ENCODE results near the gene OR2A25.
A peak's percentile ranks its signal among the peaks of the same experiment; 100 is the strongest.

Gene OR2A25, protein sequence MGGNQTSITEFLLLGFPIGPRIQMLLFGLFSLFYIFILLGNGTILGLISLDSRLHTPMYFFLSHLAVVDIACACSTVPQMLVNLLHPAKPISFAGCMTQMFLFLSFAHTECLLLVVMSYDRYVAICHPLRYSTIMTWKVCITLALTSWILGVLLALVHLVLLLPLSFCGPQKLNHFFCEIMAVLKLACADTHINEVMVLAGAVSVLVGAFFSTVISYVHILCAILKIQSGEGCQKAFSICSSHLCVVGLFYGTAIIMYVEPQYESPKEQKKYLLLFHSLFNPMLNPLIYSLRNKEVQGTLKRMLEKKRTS

DNA sequence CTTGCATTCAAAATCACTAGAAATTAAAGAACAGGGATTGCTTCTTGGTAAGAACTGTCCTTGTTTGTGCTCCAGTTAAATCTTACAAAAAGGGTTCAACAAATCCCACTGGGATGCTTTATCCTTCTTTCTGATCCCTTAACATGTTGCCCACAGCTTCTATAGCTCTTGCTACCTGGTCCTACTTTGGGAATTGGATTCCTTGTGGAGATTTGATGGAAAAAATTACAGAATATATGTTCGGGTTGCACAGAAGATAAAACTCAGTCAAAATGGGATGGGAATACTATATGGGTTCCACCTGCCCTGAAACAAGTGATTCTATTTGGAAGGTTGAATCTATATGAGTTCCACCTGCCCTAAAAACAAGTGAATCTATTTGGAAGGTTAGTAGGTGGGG, at the start of gene OR2A25:
OR2A25 (plus strand) TSS at position 301 of the 400 bp plus-strand sequence. CDS start 4,409 bp downstream, outside the sequence.
- Histone ChIP-seq H3K27ac (peak within 1 kb of the TSS; percentile 26), H3K27me3 (ENCODE audit: insufficient read depth, low read depth, severe bottlenecking) (no peaks in the 10 kb centered on the region), H3K4me3 (ENCODE audit: low read depth, low read length) (no peak within 1 kb of the TSS), H3K9me3 (ENCODE audit: severe bottlenecking) (no peaks in the 10 kb centered on the region), H3K36me3 (no peaks in the 10 kb centered on the region)
- no peak for DNase-seq
- TF ChIP-seq, protein P1, sequence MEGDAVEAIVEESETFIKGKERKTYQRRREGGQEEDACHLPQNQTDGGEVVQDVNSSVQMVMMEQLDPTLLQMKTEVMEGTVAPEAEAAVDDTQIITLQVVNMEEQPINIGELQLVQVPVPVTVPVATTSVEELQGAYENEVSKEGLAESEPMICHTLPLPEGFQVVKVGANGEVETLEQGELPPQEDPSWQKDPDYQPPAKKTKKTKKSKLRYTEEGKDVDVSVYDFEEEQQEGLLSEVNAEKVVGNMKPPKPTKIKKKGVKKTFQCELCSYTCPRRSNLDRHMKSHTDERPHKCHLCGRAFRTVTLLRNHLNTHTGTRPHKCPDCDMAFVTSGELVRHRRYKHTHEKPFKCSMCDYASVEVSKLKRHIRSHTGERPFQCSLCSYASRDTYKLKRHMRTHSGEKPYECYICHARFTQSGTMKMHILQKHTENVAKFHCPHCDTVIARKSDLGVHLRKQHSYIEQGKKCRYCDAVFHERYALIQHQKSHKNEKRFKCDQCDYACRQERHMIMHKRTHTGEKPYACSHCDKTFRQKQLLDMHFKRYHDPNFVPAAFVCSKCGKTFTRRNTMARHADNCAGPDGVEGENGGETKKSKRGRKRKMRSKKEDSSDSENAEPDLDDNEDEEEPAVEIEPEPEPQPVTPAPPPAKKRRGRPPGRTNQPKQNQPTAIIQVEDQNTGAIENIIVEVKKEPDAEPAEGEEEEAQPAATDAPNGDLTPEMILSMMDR (IDR thresholded peaks at IDR 0.05; ENCODE audit: low read depth, low read length), result no peak

DNA sequence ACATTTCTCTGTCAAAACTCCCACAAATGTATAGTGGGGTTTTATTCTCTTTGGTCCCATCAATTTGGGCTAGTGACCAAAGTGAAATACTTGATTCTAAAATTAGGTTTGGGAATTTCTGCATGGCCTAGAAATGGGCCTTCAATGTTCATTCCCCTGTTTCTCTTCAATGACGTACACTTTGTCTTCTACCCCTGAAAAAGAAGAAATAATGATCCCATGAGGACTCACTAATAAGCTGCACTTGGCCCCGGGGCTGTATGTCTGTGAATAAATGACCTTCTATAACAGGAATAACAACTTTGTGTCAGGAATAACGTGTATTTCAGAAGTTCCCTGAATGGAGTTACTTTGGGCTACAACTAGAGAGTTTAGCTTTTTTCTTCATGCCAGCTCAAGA, 49.3 kb upstream of the OR2A25 start:
- TF ChIP-seq, protein P1 (IDR thresholded peaks at IDR 0.05; ENCODE audit: low read depth, low read length), result no peak
- H3K27me3 ChIP-seq (ENCODE audit: insufficient read depth, low read depth, severe bottlenecking), result no peaks in the 10 kb centered on the region
- DNase-seq, result no peak
- H3K27ac ChIP-seq, result no peak overlapping the region
- no peaks in the 10 kb centered on the region for H3K9me3 ChIP-seq (ENCODE audit: severe bottlenecking)
- H3K36me3 ChIP-seq, result no peaks in the 10 kb centered on the region
- H3K4me3 ChIP-seq (ENCODE audit: low read depth, low read length), result no peak overlapping the region

DNA sequence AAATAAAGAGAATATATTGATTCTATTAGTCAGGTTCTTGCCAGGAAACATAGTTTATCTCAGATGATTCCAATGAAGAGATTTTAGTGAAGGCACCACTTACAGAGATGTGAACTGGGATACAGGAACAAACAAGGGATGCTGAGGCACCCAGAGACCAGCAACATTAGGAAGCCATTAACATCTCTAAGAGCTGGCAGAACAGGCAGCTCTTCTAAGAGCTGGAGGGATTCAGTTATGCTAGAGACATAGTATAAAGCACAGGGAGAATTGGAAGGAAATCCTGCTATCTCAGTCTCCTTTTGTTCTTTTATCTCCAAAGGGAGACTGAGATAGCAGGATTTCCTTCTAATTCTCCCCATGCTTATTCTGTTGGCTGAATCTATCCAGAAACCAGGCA, 47.4 kb upstream of the OR2A25 start:
- Histone ChIP-seq H3K27me3 (ENCODE audit: insufficient read depth, low read depth, severe bottlenecking) (no peaks in the 10 kb centered on the region), H3K36me3 (no peaks in the 10 kb centered on the region), H3K27ac (no peak overlapping the region), H3K9me3 (ENCODE audit: severe bottlenecking) (no peaks in the 10 kb centered on the region), H3K4me3 (ENCODE audit: low read depth, low read length) (no peak overlapping the region)
- no peak for DNase-seq
- TF ChIP-seq, protein P1 (IDR thresholded peaks at IDR 0.05; ENCODE audit: low read depth, low read length), result no peak

DNA sequence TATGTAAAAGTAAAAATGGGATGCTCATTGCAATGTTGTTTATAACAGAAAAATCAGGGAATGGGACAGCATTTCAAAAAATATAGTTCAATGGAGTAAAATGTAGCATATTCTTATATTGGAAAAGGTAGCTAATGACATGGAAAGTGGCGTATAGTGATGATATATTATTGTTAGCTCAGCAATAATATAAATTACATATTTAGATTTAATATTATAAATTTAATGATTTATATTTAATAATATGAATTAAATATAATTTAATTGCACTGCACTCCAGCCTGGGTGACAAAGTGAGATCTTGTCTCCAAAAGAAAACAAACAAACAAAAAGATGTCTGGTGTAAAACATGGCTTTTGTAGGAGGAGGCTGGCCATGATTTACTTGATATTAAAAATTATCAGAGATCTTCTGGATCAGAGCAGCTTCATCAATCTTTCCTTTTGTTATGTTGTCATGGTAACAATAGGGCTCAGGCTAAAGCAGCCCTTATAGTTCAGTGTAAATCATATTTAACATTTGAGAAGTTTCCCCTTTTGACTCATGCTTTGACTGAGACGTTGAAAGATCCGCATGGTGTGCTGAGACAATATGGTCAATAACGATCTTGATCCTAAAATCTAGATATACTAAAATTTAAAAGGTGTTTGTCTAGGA, 46.3 kb upstream of the OR2A25 start:
- Histone ChIP-seq H3K9me3 (ENCODE audit: severe bottlenecking) (no peaks in the 10 kb centered on the region), H3K27me3 (ENCODE audit: insufficient read depth, low read depth, severe bottlenecking) (no peaks in the 10 kb centered on the region), H3K27ac (no peak overlapping the region), H3K4me3 (ENCODE audit: low read depth, low read length) (no peak overlapping the region), H3K36me3 (no peaks in the 10 kb centered on the region)
- TF ChIP-seq, protein P1 (IDR thresholded peaks at IDR 0.05; ENCODE audit: low read depth, low read length), result no peak
- DNase-seq, result no peak

DNA sequence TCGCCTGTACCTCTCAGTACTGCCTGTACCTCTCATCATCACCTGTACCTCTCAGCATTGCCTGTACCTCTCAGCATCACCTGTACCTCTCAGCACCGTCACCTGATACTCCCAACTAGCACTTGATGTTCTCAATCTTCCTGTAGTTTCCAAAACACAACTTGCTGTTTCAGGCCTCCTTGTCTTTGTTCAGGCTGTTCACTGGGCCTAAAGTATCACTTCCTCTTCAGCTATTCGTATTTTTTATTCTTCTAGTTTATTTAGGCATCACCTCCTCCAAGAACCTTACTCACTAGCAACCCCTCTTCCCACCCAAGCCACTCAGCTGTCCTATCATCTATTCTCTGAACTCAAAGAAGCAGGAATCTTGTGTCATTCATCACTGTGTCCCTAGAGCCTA, 45.4 kb upstream of the OR2A25 start:
- Histone ChIP-seq H3K36me3 (no peaks in the 10 kb centered on the region), H3K27me3 (ENCODE audit: insufficient read depth, low read depth, severe bottlenecking) (no peaks in the 10 kb centered on the region), H3K27ac (no peak overlapping the region), H3K4me3 (ENCODE audit: low read depth, low read length) (no peak overlapping the region), H3K9me3 (ENCODE audit: severe bottlenecking) (no peaks in the 10 kb centered on the region)
- no peak for DNase-seq
- TF ChIP-seq, protein P1 (IDR thresholded peaks at IDR 0.05; ENCODE audit: low read depth, low read length), result no peak

All from WERI-Rb-1 (cell line).